Measurements from ENCODE around the gene EXOC3L4. TPM values are rescaled to one million over a fixed set of nuclear protein-coding genes. Genes with fewer than 3 reads are reported as not detected.

EXOC3L4 gene
- total and polyA plus RNA-seq, 2 donors (not counting 3 experiments of a cell fraction or from before 2014, with no cell fraction given) = not detected

- TF ChIP-seq EZH2 (IDR thresholded peaks at IDR 0.05; ENCODE audit: borderline replicate concordance, low read depth, low read length, severe bottlenecking) (peak; percentile 85), POLR2AphosphoS5 (IDR thresholded peaks at IDR 0.05; ENCODE audit: insufficient read depth, low read depth, low read length) (no peak), FOS (IDR thresholded peaks at IDR 0.05; ENCODE audit: borderline replicate concordance, insufficient read depth, low read length) (no peak)
- DNase-seq (ENCODE audit: low read depth, low spot score) = no peak
- H2AFZ ChIP-seq (ENCODE audit: low read depth, low read length) = no peak overlapping the region
- H3K4me1 ChIP-seq (ENCODE audit: control insufficient read depth, extremely low read depth, insufficient read depth, low read length) = no peaks in the 10 kb centered on the region
- no peak overlapping the region for H3K27ac ChIP-seq (ENCODE audit: insufficient read depth, low read depth, low read length)
- no peak overlapping the region for H3K4me2 ChIP-seq (ENCODE audit: insufficient read depth, low read length)
- peaks cover 28 to 29% of the 10 kb centered on the region in 2 experiments for H3K27me3 ChIP-seq (ENCODE audit: control insufficient read depth in 2 of 2, insufficient read depth in 2 of 2, low read length in 2 of 2)
- dilution Hi-C loops (cut with MboI; ENCODE audit: extremely low pct_ligation_motif_present, low sequenced_read_pairs) (no loop called here), intact Hi-C loops (cut with micrococcal nuclease) (loop anchor here (5.0 kb wide), 1 partner anchor 285 kb away; the partner anchor contains the start of gene MARK3)
- no peak overlapping the region for H3K4me3 ChIP-seq (replicated peaks in 1 of 3; ENCODE audit: insufficient read depth in 1 of 3, low read depth in 1 of 3, low read length in 3 of 3)
- no peak for FAIRE-seq
- H3K9me1 ChIP-seq (replicated peaks; ENCODE audit: control insufficient read depth, extremely low read depth, insufficient read depth, low read length) = no peaks in the 10 kb centered on the region
- no peaks in the 10 kb centered on the region for H3K36me3 ChIP-seq (ENCODE audit: control insufficient read depth in 2 of 2, extremely low read depth in 1 of 2, insufficient read depth in 2 of 2, low read length in 2 of 2)
- POLR2A ChIA-PET = no interaction called here
- CTCF ChIA-PET = interaction anchor here (1.6 to 7.9 kb wide), 3 partner anchors 22 to 189 kb away, joined by 3 to 257 read pairs (median 219); partner anchors contain the start of gene TNFAIP2
- no peaks in the 10 kb centered on the region for H3K79me2 ChIP-seq (ENCODE audit: control insufficient read depth, insufficient read depth, low read length)
- H3K9me3 ChIP-seq (replicated peaks; ENCODE audit: control insufficient read depth, insufficient read depth, low read length) = no peaks in the 10 kb centered on the region
- H4K20me1 ChIP-seq (replicated peaks; ENCODE audit: control insufficient read depth, extremely low read depth, insufficient read depth, low read length) = no peaks in the 10 kb centered on the region
- no peak overlapping the region for H3K9ac ChIP-seq (replicated peaks; ENCODE audit: extremely low read depth, insufficient read depth, low read length)
- no TSS peak for BruUV-seq (replicated peaks)
These were observed 7.6 kb downstream of the EXOC3L4 start for GRCh38 chr14:103101963-103102688.

GRCh38 chr14:103102689-103103260 lies 8.2 kb downstream of the EXOC3L4 start:
- BruUV-seq (replicated peaks) = no TSS peak

More at GRCh38 chr14:103102689-103103260, 8.2 kb downstream of the EXOC3L4 start:
- CTCF ChIA-PET = interaction anchor here (1.6 to 7.9 kb wide), 5 partner anchors 21 to 189 kb away, joined by 3 to 257 read pairs (median 219); partner anchors contain the start of gene TNFAIP2
- Histone ChIP-seq H3K79me2 (ENCODE audit: control insufficient read depth, insufficient read depth, low read length) (no peaks in the 10 kb centered on the region), H3K4me1 (ENCODE audit: control insufficient read depth, extremely low read depth, insufficient read depth, low read length) (no peaks in the 10 kb centered on the region), H3K4me2 (ENCODE audit: insufficient read depth, low read length) (no peak overlapping the region), H2AFZ (ENCODE audit: low read depth, low read length) (no peak overlapping the region), H3K27me3 (ENCODE audit: control insufficient read depth in 2 of 2, insufficient read depth in 2 of 2, low read length in 2 of 2) (peaks cover 28 to 29% of the 10 kb centered on the region in 2 experiments), H4K20me1 (replicated peaks; ENCODE audit: control insufficient read depth, extremely low read depth, insufficient read depth, low read length) (no peaks in the 10 kb centered on the region), H3K4me3 (replicated peaks in 1 of 3; ENCODE audit: insufficient read depth in 1 of 3, low read depth in 1 of 3, low read length in 3 of 3) (no peak overlapping the region), H3K36me3 (ENCODE audit: control insufficient read depth in 2 of 2, extremely low read depth in 1 of 2, insufficient read depth in 2 of 2, low read length in 2 of 2) (no peaks in the 10 kb centered on the region), H3K27ac (ENCODE audit: insufficient read depth, low read depth, low read length) (no peak overlapping the region), H3K9ac (replicated peaks; ENCODE audit: extremely low read depth, insufficient read depth, low read length) (no peak overlapping the region), H3K9me1 (replicated peaks; ENCODE audit: control insufficient read depth, extremely low read depth, insufficient read depth, low read length) (no peaks in the 10 kb centered on the region), H3K9me3 (replicated peaks; ENCODE audit: control insufficient read depth, insufficient read depth, low read length) (no peaks in the 10 kb centered on the region)
- FAIRE-seq (no peak), DNase-seq (ENCODE audit: low read depth, low spot score) (no peak)
- dilution Hi-C loops (cut with MboI; ENCODE audit: extremely low pct_ligation_motif_present, low sequenced_read_pairs) = no loop called here
- POLR2A ChIA-PET = interaction anchor here (0.6 kb wide), 1 partner anchor 12 kb away, joined by 4 read pairs; no protein-coding TSS in a partner anchor
- no peak for TF ChIP-seq CTCF (IDR thresholded peaks at IDR 0.05; ENCODE audit: extremely low read depth in 1 of 2, insufficient read depth in 1 of 2, low read depth in 1 of 2, low read length in 2 of 2)
- no peak for TF ChIP-seq MYC (IDR thresholded peaks at IDR 0.05; ENCODE audit: low read depth, low read length)
- TF ChIP-seq EZH2 (IDR thresholded peaks at IDR 0.05; ENCODE audit: borderline replicate concordance, low read depth, low read length, severe bottlenecking) = peak; percentile 7
- no peak for TF ChIP-seq JUN (IDR thresholded peaks at IDR 0.05; ENCODE audit: borderline replicate concordance, insufficient read depth, insufficient read length, low read depth)
- intact Hi-C loops (cut with micrococcal nuclease) = loop anchor here (5.0 kb wide), 1 partner anchor 285 kb away; the partner anchor contains the start of gene MARK3
